GM23338 (cell line): Measurements from ENCODE around the gene LGALS8. TPM values are rescaled to one million over a fixed set of nuclear protein-coding genes. Genes with fewer than 3 reads are reported as not detected.

ENCODE experiments used
- ATAC-seq: fragments of 200-7000 bp; cut with Tn5 transposase; 3 replicates; pipeline ENCODE4 v1.9.1; 2020
- DNase-seq: peaks from one replicate; pipeline ENCODE4 v3.0.0-alpha.2; 2015; ENCODE audit warnings: low spot score
- H2AFZ ChIP-seq: fragments of 200-600 bp; sonication (generic); 2 replicates; pipeline ENCODE4 v1.8.0; 2016; ENCODE audit warnings: antibody characterized with exemption, mild to moderate bottlenecking, moderate library complexity
- H3F3A ChIP-seq: fragments of 200-600 bp; sonication (generic); replicated peaks from 2 replicates; pipeline ENCODE4 v1.8.0; 2017; ENCODE audit warnings: antibody characterized with exemption, mixed run types, low read depth
- H3K27ac ChIP-seq: fragments of 200-600 bp; sonication (generic); 2 replicates; pipeline ENCODE4 v1.6.1; 2016; ENCODE audit warnings: low read depth
- H3K27me3 ChIP-seq: fragments of 200-600 bp; sonication (generic); 2 replicates; pipeline ENCODE4 v1.8.0; 2016; ENCODE audit warnings: mild to moderate bottlenecking, mixed run types, moderate library complexity; ENCODE audit not compliant: insufficient read depth
- H3K36me3 ChIP-seq: fragments of 200-600 bp; sonication (generic); 2 replicates; pipeline ENCODE4 v1.8.0; 2016; ENCODE audit warnings: mild to moderate bottlenecking; ENCODE audit not compliant: insufficient read depth
- H3K4me1 ChIP-seq: fragments of 200-600 bp; sonication (generic); 2 replicates; pipeline ENCODE4 v1.8.0; 2016; ENCODE audit warnings: mild to moderate bottlenecking, moderate library complexity; ENCODE audit not compliant: insufficient read depth
- H3K4me2 ChIP-seq: fragments of 200-600 bp; sonication (generic); 2 replicates; pipeline ENCODE4 v1.7.1; 2017; ENCODE audit warnings: mixed run types
- H3K4me3 ChIP-seq: fragments of 200-600 bp; sonication (generic); 2 replicates; pipeline ENCODE4 v1.6.1; 2016; ENCODE audit warnings: mixed run types
- H3K79me2 ChIP-seq: fragments of 200-600 bp; sonication (generic); replicated peaks from 2 replicates; pipeline ENCODE4 v1.8.0; 2017; ENCODE audit warnings: mild to moderate bottlenecking; ENCODE audit not compliant: insufficient read depth
- H3K9me2 ChIP-seq: fragments of 200-600 bp; sonication (generic); 2 replicates; pipeline ENCODE4 v1.8.0; 2017; ENCODE audit not compliant: insufficient read depth
- H4K20me1 ChIP-seq: fragments of 200-600 bp; sonication (generic); replicated peaks from 2 replicates; pipeline ENCODE4 v1.8.0; 2017; ENCODE audit warnings: mild to moderate bottlenecking; ENCODE audit not compliant: insufficient read depth
- H3K27ac Mint-ChIP-seq: 2 replicates; pipeline ENCODE4 v1.8.0; 2020; ENCODE audit warnings: inconsistent platforms, mild to moderate bottlenecking, moderate library complexity, mixed read lengths
- H3K27me3 Mint-ChIP-seq: 3 replicates; pipeline ENCODE4 v1.8.0; 2022; ENCODE audit warnings: low read depth, mild to moderate bottlenecking, moderate library complexity, mixed read lengths, inconsistent platforms; ENCODE audit not compliant: insufficient read depth, poor library complexity
- H3K36me3 Mint-ChIP-seq: 3 replicates; pipeline ENCODE4 v1.8.0; 2021; ENCODE audit warnings: low read depth, mild to moderate bottlenecking, inconsistent platforms, moderate library complexity, mixed read lengths
- H3K4me1 Mint-ChIP-seq: 3 replicates; pipeline ENCODE4 v1.8.0; 2020; ENCODE audit warnings: mild to moderate bottlenecking, inconsistent platforms, mixed read lengths
- H3K4me3 Mint-ChIP-seq: 3 replicates; pipeline ENCODE4 v1.8.0; 2021; ENCODE audit warnings: moderate library complexity, mild to moderate bottlenecking, inconsistent platforms, mixed read lengths
- H3K9me3 Mint-ChIP-seq: 3 replicates; pipeline ENCODE4 v1.8.0; 2020; ENCODE audit warnings: moderate library complexity, mild to moderate bottlenecking, inconsistent platforms, mixed read lengths
- CREB1 ChIP-seq: fragments of 250-450 bp; sonication (Bioruptor Pico); IDR thresholded peaks from 2 replicates; pipeline ENCODE4 v1.5.0; 2020; ENCODE audit warnings: low read depth, mild to moderate bottlenecking, moderate library complexity
- EZH2 ChIP-seq: fragments of 200-600 bp; sonication (generic); IDR thresholded peaks from one replicate; pipeline ENCODE4 v1.8.0; 2017; ENCODE audit warnings: antibody characterized with exemption, mild to moderate bottlenecking, low read depth; ENCODE audit not compliant: unreplicated experiment
- EZH2phosphoT487 ChIP-seq: fragments of 200-600 bp; sonication (generic); IDR thresholded peaks from one replicate; pipeline ENCODE4 v1.8.1; 2018; ENCODE audit warnings: antibody characterized with exemption; ENCODE audit not compliant: unreplicated experiment
- JUNB ChIP-seq: IDR thresholded peaks from one replicate; pipeline ENCODE4 v1.6.1; 2016; ENCODE audit warnings: antibody characterized with exemption; ENCODE audit not compliant: unreplicated experiment
- NANOG ChIP-seq: IDR thresholded peaks from 2 replicates; pipeline ENCODE4 v1.6.1; 2016; ENCODE audit warnings: antibody characterized with exemption, borderline replicate concordance
- POLR2AphosphoS5 ChIP-seq: IDR thresholded peaks from 2 replicates; pipeline ENCODE4 v1.6.1; 2016; ENCODE audit warnings: antibody characterized with exemption, low read depth
- STAT1 ChIP-seq: IDR thresholded peaks from one replicate; pipeline ENCODE4 v1.6.1; 2016; ENCODE audit warnings: antibody characterized with exemption; ENCODE audit not compliant: unreplicated experiment
- ZNF114 ChIP-seq: fragments of 250-450 bp; sonication (Bioruptor Pico); IDR thresholded peaks from 2 replicates; pipeline ENCODE4 v1.5.0; 2020; ENCODE audit warnings: mild to moderate bottlenecking, moderate library complexity
- ZNF331 ChIP-seq: fragments of 250-450 bp; sonication (Bioruptor Pico); IDR thresholded peaks from 2 replicates; pipeline ENCODE4 v1.5.0; 2020; ENCODE audit warnings: low read depth, mild to moderate bottlenecking, moderate library complexity
- polyA plus RNA-seq: library from polyadenylated mRNA; unstranded; fragments of >200 nt; fragmentation: Nextera tagmentation; extraction: Ambion mirVana; gene quantifications from 2 replicates; pipeline ENCODE4 v1.2.1, GENCODE V29; 2016
- total RNA-seq: library from RNA; depleted of rRNA; stranded (reverse); fragments of >200 nt; shearing (Covaris generic); gene quantifications from 2 replicates; pipeline ENCODE4 v1.2.3, GENCODE V29; 2014
- TF ChIP-seq, protein P1 (sequence below): fragments of 250-450 bp; sonication (Bioruptor Pico); IDR thresholded peaks from 2 replicates; pipeline ENCODE4 v1.5.0; 2020; ENCODE audit warnings: mild to moderate bottlenecking, moderate library complexity
- TF ChIP-seq, protein P2 (sequence below): IDR thresholded peaks from one replicate; pipeline ENCODE4 v1.6.1; 2018; ENCODE audit warnings: antibody characterized with exemption; ENCODE audit not compliant: unreplicated experiment
- TF ChIP-seq, protein P3 (sequence below): IDR thresholded peaks from 2 replicates; pipeline ENCODE4 v1.6.1; 2016; ENCODE audit warnings: antibody characterized with exemption
- TF ChIP-seq, protein P4 (sequence below), 2 experiments: fragments of 200-600 bp in 1 of 2; sonication (generic) in 1 of 2; conservative IDR thresholded peaks; 2 replicates each; pipeline versions ENCODE4 v1.5.1 to v1.6.1; 2016 to 2017; ENCODE audit warnings: antibody characterized with exemption in 2 of 2, low read depth in 2 of 2, mild to moderate bottlenecking in 2 of 2, moderate library complexity in 1 of 2

The LGALS8 gene
- total and polyA plus RNA-seq, 2 experiments from 2014 or later, result 10.1 to 11.5 TPM

DNA sequence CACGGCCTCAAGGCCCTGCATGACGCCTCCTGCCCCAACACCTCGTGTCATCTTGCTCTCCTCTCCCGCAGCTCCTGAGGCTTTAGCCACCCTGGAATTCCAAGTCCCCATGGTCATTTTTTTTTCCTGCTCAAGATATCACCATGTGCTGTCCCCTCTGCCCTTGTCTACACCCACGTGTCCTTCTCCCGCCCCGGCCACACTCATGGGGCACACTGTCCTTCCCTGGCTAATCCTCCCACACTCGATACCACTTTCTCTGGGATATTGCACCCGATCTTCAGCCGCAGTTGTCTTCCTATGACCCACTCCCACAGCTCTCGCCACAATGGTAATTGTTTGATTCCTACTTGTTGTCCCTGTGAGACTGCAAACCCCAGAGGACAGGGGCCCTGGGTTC lies 29.7 kb upstream of the LGALS8 start:
- Mint-ChIP-seq H3K36me3 (no peaks in the 10 kb centered on the region), H3K4me1 (peaks cover 14% of the 10 kb centered on the region), H3K9me3 (peaks cover 3% of the 10 kb centered on the region; the same call in 1 of the 3 replicates), H3K4me3 (no peak overlapping the region; the same call in 2 of the 3 replicates), H3K27me3 (peaks cover 4% of the 10 kb centered on the region), H3K27ac (no peak overlapping the region)
- no peak overlapping the region for H3K4me2 ChIP-seq
- ATAC-seq, result no peak
- peaks cover 9% of the 10 kb centered on the region for H3K4me1 ChIP-seq
- no peaks in the 10 kb centered on the region for H3K36me3 ChIP-seq
- H3K9me2 ChIP-seq, result no peaks in the 10 kb centered on the region
- DNase-seq, result no peak
- TF ChIP-seq NANOG (no peak), EZH2 (no peak), POLR2AphosphoS5 (no peak), ZNF331 (CRISPR knock-in tag) (no peak), STAT1 (no peak), CREB1 (CRISPR knock-in tag) (no peak), JUNB (no peak), ZNF114 (no peak), EZH2phosphoT487 (no peak)
- TF ChIP-seq, protein P1, sequence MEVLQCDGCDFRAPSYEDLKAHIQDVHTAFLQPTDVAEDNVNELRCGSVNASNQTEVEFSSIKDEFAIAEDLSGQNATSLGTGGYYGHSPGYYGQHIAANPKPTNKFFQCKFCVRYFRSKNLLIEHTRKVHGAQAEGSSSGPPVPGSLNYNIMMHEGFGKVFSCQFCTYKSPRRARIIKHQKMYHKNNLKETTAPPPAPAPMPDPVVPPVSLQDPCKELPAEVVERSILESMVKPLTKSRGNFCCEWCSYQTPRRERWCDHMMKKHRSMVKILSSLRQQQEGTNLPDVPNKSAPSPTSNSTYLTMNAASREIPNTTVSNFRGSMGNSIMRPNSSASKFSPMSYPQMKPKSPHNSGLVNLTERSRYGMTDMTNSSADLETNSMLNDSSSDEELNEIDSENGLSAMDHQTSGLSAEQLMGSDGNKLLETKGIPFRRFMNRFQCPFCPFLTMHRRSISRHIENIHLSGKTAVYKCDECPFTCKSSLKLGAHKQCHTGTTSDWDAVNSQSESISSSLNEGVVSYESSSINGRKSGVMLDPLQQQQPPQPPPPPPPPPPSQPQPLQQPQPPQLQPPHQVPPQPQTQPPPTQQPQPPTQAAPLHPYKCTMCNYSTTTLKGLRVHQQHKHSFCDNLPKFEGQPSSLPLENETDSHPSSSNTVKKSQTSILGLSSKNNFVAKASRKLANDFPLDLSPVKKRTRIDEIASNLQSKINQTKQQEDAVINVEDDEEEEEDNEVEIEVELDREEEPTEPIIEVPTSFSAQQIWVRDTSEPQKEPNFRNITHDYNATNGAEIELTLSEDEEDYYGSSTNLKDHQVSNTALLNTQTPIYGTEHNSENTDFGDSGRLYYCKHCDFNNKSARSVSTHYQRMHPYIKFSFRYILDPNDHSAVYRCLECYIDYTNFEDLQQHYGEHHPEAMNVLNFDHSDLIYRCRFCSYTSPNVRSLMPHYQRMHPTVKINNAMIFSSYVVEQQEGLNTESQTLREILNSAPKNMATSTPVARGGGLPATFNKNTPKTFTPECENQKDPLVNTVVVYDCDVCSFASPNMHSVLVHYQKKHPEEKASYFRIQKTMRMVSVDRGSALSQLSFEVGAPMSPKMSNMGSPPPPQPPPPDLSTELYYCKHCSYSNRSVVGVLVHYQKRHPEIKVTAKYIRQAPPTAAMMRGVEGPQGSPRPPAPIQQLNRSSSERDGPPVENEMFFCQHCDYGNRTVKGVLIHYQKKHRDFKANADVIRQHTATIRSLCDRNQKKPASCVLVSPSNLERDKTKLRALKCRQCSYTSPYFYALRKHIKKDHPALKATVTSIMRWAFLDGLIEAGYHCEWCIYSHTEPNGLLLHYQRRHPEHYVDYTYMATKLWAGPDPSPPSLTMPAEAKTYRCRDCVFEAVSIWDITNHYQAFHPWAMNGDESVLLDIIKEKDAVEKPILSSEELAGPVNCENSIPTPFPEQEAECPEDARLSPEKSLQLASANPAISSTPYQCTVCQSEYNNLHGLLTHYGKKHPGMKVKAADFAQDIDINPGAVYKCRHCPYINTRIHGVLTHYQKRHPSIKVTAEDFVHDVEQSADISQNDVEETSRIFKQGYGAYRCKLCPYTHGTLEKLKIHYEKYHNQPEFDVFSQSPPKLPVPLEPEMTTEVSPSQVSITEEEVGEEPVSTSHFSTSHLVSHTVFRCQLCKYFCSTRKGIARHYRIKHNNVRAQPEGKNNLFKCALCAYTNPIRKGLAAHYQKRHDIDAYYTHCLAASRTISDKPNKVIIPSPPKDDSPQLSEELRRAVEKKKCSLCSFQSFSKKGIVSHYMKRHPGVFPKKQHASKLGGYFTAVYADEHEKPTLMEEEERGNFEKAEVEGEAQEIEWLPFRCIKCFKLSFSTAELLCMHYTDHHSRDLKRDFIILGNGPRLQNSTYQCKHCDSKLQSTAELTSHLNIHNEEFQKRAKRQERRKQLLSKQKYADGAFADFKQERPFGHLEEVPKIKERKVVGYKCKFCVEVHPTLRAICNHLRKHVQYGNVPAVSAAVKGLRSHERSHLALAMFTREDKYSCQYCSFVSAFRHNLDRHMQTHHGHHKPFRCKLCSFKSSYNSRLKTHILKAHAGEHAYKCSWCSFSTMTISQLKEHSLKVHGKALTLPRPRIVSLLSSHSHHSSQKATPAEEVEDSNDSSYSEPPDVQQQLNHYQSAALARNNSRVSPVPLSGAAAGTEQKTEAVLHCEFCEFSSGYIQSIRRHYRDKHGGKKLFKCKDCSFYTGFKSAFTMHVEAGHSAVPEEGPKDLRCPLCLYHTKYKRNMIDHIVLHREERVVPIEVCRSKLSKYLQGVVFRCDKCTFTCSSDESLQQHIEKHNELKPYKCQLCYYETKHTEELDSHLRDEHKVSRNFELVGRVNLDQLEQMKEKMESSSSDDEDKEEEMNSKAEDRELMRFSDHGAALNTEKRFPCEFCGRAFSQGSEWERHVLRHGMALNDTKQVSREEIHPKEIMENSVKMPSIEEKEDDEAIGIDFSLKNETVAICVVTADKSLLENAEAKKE (CRISPR knock-in tag), result no peak
- TF ChIP-seq, protein P2, sequence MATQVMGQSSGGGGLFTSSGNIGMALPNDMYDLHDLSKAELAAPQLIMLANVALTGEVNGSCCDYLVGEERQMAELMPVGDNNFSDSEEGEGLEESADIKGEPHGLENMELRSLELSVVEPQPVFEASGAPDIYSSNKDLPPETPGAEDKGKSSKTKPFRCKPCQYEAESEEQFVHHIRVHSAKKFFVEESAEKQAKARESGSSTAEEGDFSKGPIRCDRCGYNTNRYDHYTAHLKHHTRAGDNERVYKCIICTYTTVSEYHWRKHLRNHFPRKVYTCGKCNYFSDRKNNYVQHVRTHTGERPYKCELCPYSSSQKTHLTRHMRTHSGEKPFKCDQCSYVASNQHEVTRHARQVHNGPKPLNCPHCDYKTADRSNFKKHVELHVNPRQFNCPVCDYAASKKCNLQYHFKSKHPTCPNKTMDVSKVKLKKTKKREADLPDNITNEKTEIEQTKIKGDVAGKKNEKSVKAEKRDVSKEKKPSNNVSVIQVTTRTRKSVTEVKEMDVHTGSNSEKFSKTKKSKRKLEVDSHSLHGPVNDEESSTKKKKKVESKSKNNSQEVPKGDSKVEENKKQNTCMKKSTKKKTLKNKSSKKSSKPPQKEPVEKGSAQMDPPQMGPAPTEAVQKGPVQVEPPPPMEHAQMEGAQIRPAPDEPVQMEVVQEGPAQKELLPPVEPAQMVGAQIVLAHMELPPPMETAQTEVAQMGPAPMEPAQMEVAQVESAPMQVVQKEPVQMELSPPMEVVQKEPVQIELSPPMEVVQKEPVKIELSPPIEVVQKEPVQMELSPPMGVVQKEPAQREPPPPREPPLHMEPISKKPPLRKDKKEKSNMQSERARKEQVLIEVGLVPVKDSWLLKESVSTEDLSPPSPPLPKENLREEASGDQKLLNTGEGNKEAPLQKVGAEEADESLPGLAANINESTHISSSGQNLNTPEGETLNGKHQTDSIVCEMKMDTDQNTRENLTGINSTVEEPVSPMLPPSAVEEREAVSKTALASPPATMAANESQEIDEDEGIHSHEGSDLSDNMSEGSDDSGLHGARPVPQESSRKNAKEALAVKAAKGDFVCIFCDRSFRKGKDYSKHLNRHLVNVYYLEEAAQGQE, result no peak
- TF ChIP-seq, protein P3, sequence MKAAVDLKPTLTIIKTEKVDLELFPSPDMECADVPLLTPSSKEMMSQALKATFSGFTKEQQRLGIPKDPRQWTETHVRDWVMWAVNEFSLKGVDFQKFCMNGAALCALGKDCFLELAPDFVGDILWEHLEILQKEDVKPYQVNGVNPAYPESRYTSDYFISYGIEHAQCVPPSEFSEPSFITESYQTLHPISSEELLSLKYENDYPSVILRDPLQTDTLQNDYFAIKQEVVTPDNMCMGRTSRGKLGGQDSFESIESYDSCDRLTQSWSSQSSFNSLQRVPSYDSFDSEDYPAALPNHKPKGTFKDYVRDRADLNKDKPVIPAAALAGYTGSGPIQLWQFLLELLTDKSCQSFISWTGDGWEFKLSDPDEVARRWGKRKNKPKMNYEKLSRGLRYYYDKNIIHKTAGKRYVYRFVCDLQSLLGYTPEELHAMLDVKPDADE, result no peak
- TF ChIP-seq, protein P4, sequence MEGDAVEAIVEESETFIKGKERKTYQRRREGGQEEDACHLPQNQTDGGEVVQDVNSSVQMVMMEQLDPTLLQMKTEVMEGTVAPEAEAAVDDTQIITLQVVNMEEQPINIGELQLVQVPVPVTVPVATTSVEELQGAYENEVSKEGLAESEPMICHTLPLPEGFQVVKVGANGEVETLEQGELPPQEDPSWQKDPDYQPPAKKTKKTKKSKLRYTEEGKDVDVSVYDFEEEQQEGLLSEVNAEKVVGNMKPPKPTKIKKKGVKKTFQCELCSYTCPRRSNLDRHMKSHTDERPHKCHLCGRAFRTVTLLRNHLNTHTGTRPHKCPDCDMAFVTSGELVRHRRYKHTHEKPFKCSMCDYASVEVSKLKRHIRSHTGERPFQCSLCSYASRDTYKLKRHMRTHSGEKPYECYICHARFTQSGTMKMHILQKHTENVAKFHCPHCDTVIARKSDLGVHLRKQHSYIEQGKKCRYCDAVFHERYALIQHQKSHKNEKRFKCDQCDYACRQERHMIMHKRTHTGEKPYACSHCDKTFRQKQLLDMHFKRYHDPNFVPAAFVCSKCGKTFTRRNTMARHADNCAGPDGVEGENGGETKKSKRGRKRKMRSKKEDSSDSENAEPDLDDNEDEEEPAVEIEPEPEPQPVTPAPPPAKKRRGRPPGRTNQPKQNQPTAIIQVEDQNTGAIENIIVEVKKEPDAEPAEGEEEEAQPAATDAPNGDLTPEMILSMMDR (conservative IDR thresholded peaks at IDR 0.05; ENCODE audit: low read depth in 2 of 2), result no peak
- H4K20me1 ChIP-seq, result no peaks in the 10 kb centered on the region
- H3K27me3 ChIP-seq, result no peaks in the 10 kb centered on the region
- no peaks in the 10 kb centered on the region for H3K79me2 ChIP-seq
- H3K4me3 ChIP-seq, result no peak overlapping the region
- H3K27ac ChIP-seq, result no peak overlapping the region
- H2AFZ ChIP-seq, result peak overlapping the region; percentile 74; the same call in 1 of the 2 replicates
- no peaks in the 10 kb centered on the region for H3F3A ChIP-seq
